ENCODE results near the gene EXD1. TPM values are rescaled to one million over a fixed set of nuclear protein-coding genes. Genes with fewer than 3 reads are reported as not detected.

The EXD1 gene
- total RNA-seq, 1 experiment from 2014 or later: 0.26 TPM

DNA sequence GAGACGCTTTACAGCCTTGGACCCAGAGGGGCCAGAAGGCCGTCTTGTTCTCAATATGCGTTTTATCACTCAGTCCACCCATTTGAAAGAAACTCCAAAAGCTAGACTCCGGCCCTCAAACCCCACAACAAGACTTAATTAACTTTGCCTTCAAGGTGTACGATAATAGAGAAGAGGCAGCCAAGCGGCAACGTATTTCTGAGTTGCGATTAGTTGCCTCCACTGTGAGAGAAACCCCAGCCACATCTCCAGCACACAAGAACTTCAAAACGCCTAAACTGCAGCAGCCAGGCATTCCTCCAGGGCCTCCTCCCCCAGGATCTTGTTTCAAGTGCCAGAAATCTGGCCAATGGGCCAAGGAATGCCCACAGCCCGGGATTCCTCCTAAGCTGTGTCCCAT is 97.1 kb downstream of the EXD1 start (continued):
- TF ChIP-seq, protein P1, sequence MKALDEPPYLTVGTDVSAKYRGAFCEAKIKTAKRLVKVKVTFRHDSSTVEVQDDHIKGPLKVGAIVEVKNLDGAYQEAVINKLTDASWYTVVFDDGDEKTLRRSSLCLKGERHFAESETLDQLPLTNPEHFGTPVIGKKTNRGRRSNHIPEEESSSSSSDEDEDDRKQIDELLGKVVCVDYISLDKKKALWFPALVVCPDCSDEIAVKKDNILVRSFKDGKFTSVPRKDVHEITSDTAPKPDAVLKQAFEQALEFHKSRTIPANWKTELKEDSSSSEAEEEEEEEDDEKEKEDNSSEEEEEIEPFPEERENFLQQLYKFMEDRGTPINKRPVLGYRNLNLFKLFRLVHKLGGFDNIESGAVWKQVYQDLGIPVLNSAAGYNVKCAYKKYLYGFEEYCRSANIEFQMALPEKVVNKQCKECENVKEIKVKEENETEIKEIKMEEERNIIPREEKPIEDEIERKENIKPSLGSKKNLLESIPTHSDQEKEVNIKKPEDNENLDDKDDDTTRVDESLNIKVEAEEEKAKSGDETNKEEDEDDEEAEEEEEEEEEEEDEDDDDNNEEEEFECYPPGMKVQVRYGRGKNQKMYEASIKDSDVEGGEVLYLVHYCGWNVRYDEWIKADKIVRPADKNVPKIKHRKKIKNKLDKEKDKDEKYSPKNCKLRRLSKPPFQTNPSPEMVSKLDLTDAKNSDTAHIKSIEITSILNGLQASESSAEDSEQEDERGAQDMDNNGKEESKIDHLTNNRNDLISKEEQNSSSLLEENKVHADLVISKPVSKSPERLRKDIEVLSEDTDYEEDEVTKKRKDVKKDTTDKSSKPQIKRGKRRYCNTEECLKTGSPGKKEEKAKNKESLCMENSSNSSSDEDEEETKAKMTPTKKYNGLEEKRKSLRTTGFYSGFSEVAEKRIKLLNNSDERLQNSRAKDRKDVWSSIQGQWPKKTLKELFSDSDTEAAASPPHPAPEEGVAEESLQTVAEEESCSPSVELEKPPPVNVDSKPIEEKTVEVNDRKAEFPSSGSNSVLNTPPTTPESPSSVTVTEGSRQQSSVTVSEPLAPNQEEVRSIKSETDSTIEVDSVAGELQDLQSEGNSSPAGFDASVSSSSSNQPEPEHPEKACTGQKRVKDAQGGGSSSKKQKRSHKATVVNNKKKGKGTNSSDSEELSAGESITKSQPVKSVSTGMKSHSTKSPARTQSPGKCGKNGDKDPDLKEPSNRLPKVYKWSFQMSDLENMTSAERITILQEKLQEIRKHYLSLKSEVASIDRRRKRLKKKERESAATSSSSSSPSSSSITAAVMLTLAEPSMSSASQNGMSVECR (CRISPR knock-in tag; IDR thresholded peaks at IDR 0.05; ENCODE audit: borderline replicate concordance): no peak
- TF ChIP-seq ATF6 (CRISPR knock-in tag; IDR thresholded peaks at IDR 0.05): no peak
- no peak for TF ChIP-seq JUN (CRISPR knock-in tag; IDR thresholded peaks at IDR 0.05)
- no peak for TF ChIP-seq TCF7 (CRISPR knock-in tag; IDR thresholded peaks at IDR 0.05; ENCODE audit: low read depth)
- TF ChIP-seq NFATC4 (CRISPR knock-in tag; IDR thresholded peaks at IDR 0.05): no peak
- TF ChIP-seq ZNF396 (CRISPR knock-in tag; IDR thresholded peaks at IDR 0.05; ENCODE audit: borderline replicate concordance): no peak
- TF ChIP-seq, protein P2, sequence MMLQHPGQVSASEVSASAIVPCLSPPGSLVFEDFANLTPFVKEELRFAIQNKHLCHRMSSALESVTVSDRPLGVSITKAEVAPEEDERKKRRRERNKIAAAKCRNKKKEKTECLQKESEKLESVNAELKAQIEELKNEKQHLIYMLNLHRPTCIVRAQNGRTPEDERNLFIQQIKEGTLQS (CRISPR knock-in tag; conservative IDR thresholded peaks at IDR 0.05): no peak
- no peak for TF ChIP-seq NFYB (CRISPR knock-in tag; conservative IDR thresholded peaks at IDR 0.05; ENCODE audit: low read depth)
- no peak for TF ChIP-seq ZBTB21 (CRISPR knock-in tag; IDR thresholded peaks at IDR 0.05; ENCODE audit: borderline replicate concordance)
- TF ChIP-seq, protein P3, sequence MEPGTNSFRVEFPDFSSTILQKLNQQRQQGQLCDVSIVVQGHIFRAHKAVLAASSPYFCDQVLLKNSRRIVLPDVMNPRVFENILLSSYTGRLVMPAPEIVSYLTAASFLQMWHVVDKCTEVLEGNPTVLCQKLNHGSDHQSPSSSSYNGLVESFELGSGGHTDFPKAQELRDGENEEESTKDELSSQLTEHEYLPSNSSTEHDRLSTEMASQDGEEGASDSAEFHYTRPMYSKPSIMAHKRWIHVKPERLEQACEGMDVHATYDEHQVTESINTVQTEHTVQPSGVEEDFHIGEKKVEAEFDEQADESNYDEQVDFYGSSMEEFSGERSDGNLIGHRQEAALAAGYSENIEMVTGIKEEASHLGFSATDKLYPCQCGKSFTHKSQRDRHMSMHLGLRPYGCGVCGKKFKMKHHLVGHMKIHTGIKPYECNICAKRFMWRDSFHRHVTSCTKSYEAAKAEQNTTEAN (CRISPR knock-in tag; IDR thresholded peaks at IDR 0.05): no peak

Other genes with a start within 250 kb of the EXD1 start
- 19.5 to 20.9 TPM (median 20.6 TPM) in 3 replicates for gene INO80, start 114.5 kb downstream of the EXD1 start, total RNA-seq (2021)
- gene CHP1, start 511 bp upstream of the EXD1 start, total RNA-seq (2021): 76.5 to 91.7 TPM (median 91.2 TPM) in 3 replicates
- gene OIP5, start 101.8 kb upstream of the EXD1 start, total RNA-seq (2021): 28.9 to 33.7 TPM (median 30.4 TPM) in 3 replicates
- gene NUSAP1, start 102.1 kb upstream of the EXD1 start, total RNA-seq (2021): 129 to 138 TPM (median 135 TPM) in 3 replicates
- gene NDUFAF1, start 171.7 kb upstream of the EXD1 start, total RNA-seq (2021): 15.9 to 18.1 TPM (median 16.5 TPM) in 3 replicates
- 49.1 to 53.3 TPM (median 52.3 TPM) in 3 replicates for gene RTF1, start 186.3 kb upstream of the EXD1 start, total RNA-seq (2021)